ENCODE data around the gene LIN37. TPM values are rescaled to one million over a fixed set of nuclear protein-coding genes. Genes with fewer than 3 reads are reported as not detected.

LIN37 gene
- total and polyA plus RNA-seq, 2 of the 13 experiments (the other 11 are each of a cell fraction or from before 2014, with no cell fraction given), result 6.3 to 8.7 TPM

DNA sequence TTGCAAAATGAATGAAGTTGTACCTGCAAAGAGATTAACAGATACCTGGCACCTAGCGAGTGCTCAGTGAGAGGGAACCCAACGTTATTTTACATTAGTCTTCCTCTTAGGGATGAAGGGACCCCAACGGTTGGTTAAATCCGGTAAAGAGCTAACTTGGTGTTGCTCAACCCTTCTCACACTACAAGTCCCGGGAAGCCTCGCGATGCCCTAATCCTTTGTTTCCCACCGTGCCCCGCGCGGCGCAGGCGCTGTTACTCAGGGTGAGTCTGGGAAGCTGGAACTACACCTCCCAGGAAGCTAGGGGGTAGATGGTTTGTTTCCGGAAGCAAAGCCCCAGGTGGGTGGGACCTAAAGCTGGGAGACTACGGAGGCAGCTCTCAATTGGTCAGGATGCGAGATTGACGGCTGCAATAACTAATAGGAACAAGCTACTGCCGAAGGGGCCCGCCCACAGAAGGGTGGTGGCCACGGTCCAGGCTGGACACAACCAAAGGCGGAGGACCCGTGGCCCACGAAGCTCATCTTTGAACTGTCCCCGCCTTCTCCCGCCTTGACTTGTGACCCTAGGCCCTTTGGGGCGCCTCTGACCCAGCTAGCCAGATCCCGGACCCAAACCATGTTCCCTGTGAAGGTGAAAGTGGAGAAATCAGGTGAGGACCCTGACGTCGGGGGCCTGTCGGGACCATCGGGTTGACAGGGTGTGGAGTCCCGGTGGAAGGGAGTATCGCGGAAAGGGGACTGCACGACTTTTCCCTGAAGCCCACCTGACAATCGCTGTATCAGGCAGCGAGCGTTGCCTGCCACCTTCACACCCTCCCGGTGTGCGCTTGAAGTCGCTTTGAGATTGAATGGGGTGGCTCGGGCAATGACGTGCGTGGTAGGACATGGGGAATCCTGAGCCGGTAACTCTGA lies at the start of gene LIN37 (continued):
- TF ChIP-seq, protein P1, sequence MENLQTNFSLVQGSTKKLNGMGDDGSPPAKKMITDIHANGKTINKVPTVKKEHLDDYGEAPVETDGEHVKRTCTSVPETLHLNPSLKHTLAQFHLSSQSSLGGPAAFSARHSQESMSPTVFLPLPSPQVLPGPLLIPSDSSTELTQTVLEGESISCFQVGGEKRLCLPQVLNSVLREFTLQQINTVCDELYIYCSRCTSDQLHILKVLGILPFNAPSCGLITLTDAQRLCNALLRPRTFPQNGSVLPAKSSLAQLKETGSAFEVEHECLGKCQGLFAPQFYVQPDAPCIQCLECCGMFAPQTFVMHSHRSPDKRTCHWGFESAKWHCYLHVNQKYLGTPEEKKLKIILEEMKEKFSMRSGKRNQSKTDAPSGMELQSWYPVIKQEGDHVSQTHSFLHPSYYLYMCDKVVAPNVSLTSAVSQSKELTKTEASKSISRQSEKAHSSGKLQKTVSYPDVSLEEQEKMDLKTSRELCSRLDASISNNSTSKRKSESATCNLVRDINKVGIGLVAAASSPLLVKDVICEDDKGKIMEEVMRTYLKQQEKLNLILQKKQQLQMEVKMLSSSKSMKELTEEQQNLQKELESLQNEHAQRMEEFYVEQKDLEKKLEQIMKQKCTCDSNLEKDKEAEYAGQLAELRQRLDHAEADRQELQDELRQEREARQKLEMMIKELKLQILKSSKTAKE (CRISPR knock-in tag; IDR thresholded peaks at IDR 0.05; ENCODE audit: borderline replicate concordance), result no peak
- TF ChIP-seq SIX1 (CRISPR knock-in tag; IDR thresholded peaks at IDR 0.05; ENCODE audit: borderline replicate concordance) (no peak), GABPA (IDR thresholded peaks at IDR 0.05; ENCODE audit: low read depth, low read length) (peak; percentile 77), GABPA (CRISPR knock-in tag; IDR thresholded peaks at IDR 0.05; ENCODE audit: low read depth) (peak; percentile 97), PAF1 (CRISPR knock-in tag; IDR thresholded peaks at IDR 0.05) (no peak), EZH2 (conservative IDR thresholded peaks at IDR 0.05; ENCODE audit: low read depth, low read length) (no peak), LCORL (IDR thresholded peaks at IDR 0.05) (no peak), LCORL (CRISPR knock-in tag; IDR thresholded peaks at IDR 0.05) (no peak; the same call in 1 of the 2 replicates), HNF4A (CRISPR knock-in tag; IDR thresholded peaks at IDR 0.05) (peak; percentile 79), GPN1 (CRISPR knock-in tag; IDR thresholded peaks at IDR 0.05; ENCODE audit: borderline replicate concordance) (no peak)
